ENCODE measurements around the gene TTLL11. TPM values are rescaled to one million over a fixed set of nuclear protein-coding genes. Genes with fewer than 3 reads are reported as not detected.

The TTLL11 gene
- polyA plus RNA-seq, 1 of the 3 experiments (the other 2 are of a cell fraction) = 6.8 TPM

DNA sequence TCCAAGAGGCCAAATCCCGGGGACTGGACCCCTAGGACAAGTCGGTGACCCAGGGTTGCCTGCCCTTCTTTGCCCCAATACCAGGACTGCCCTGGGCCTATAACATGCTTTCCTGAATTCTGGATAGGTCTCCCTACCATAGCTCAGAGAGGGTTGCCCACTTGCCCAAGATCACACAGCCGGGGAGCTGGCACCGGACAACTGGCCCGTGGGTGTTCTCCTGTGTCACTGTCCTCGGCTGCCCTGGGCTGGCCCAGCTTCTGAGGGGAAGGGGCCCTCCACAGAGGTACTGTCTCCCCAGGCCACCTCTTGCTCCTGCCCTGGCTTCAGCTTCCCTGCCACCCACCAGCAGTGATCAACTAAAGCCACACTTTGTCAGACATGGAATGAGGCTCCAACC, 28.8 kb upstream of the TTLL11 start:
- WGBS (ENCODE audit: low lambda C conversion rate) = 78% methylated on average over 6 of the region's 6 CpGs
- TF ChIP-seq FOXM1 (IDR thresholded peaks at IDR 0.05; ENCODE audit: low read depth) (no peak), ELF1 (IDR thresholded peaks at IDR 0.05) (no peak)
- TF ChIP-seq, protein P1, sequence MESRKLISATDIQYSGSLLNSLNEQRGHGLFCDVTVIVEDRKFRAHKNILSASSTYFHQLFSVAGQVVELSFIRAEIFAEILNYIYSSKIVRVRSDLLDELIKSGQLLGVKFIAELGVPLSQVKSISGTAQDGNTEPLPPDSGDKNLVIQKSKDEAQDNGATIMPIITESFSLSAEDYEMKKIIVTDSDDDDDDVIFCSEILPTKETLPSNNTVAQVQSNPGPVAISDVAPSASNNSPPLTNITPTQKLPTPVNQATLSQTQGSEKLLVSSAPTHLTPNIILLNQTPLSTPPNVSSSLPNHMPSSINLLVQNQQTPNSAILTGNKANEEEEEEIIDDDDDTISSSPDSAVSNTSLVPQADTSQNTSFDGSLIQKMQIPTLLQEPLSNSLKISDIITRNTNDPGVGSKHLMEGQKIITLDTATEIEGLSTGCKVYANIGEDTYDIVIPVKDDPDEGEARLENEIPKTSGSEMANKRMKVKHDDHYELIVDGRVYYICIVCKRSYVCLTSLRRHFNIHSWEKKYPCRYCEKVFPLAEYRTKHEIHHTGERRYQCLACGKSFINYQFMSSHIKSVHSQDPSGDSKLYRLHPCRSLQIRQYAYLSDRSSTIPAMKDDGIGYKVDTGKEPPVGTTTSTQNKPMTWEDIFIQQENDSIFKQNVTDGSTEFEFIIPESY (IDR thresholded peaks at IDR 0.05; ENCODE audit: borderline replicate concordance, low read depth) = no peak
- Histone ChIP-seq H3F3A (replicated peaks; ENCODE audit: insufficient read depth) (no peaks in the 10 kb centered on the region), H3K9ac (no peak overlapping the region), H3K79me2 (ENCODE audit: insufficient read depth) (no peaks in the 10 kb centered on the region), H4K20me1 (ENCODE audit: insufficient read depth) (no peaks in the 10 kb centered on the region), H3K27me3 (ENCODE audit: insufficient read depth) (no peaks in the 10 kb centered on the region), H2AFZ (ENCODE audit: low read depth) (no peak overlapping the region), H3K27ac (ENCODE audit: low read depth in 2 of 2, low read length in 1 of 2) (no peak overlapping the region), H3K36me3 (replicated peaks in 1 of 2; ENCODE audit: control insufficient read depth in 1 of 2, insufficient read depth in 2 of 2, low read length in 1 of 2) (no peaks in the 10 kb centered on the region), H3K9me3 (no peaks in the 10 kb centered on the region), H3K4me3 (ENCODE audit: low read depth in 2 of 2, low read length in 1 of 2) (no peak overlapping the region), H3K9me2 (no peaks in the 10 kb centered on the region), H3K4me1 (ENCODE audit: control insufficient read depth in 1 of 2, insufficient read depth in 2 of 2, low read depth in 1 of 2, low read length in 1 of 2) (peaks cover 6 to 8% of the 10 kb centered on the region in 2 experiments; a peak in 2 of 4 replicates), H3K4me2 (no peak overlapping the region)
- ChIA-PET POLR2A (no interaction called here), CTCF (interaction anchor here (0.6 to 15.3 kb wide), 21 partner anchors 8 to 576 kb away, joined by 3 to 528 read pairs (median 11); partner anchors contain the start of genes MORN5, NDUFA8 and TTLL11)
- DNase-seq = no peak

GRCh38 chr9:122121391-122121790, 28.3 kb upstream of the TTLL11 start:
- Histone ChIP-seq H2AFZ (ENCODE audit: low read depth) (no peak overlapping the region), H3F3A (replicated peaks; ENCODE audit: insufficient read depth) (no peaks in the 10 kb centered on the region), H4K20me1 (ENCODE audit: insufficient read depth) (no peaks in the 10 kb centered on the region), H3K27me3 (ENCODE audit: insufficient read depth) (no peaks in the 10 kb centered on the region), H3K4me3 (ENCODE audit: low read depth in 2 of 2, low read length in 1 of 2) (no peak overlapping the region), H3K27ac (ENCODE audit: low read depth in 2 of 2, low read length in 1 of 2) (no peak overlapping the region), H3K79me2 (ENCODE audit: insufficient read depth) (no peaks in the 10 kb centered on the region), H3K4me1 (ENCODE audit: control insufficient read depth in 1 of 2, insufficient read depth in 2 of 2, low read depth in 1 of 2, low read length in 1 of 2) (peaks cover 6 to 7% of the 10 kb centered on the region in 2 experiments; a peak in 2 of 4 replicates), H3K9me2 (no peaks in the 10 kb centered on the region), H3K36me3 (replicated peaks in 1 of 2; ENCODE audit: control insufficient read depth in 1 of 2, insufficient read depth in 2 of 2, low read length in 1 of 2) (no peaks in the 10 kb centered on the region), H3K4me2 (no peak overlapping the region), H3K9ac (no peak overlapping the region), H3K9me3 (no peaks in the 10 kb centered on the region)
- ChIA-PET POLR2A (no interaction called here), CTCF (interaction anchor here (0.6 to 15.3 kb wide), 14 partner anchors 11 to 575 kb away, joined by 3 to 528 read pairs (median 28); partner anchors contain the start of genes MORN5, NDUFA8 and TTLL11)
- WGBS (ENCODE audit: low lambda C conversion rate) = 100% methylated on average over 3 of the region's 10 CpGs
- TF ChIP-seq TAF1 (IDR thresholded peaks at IDR 0.05; ENCODE audit: borderline replicate concordance, low read depth, low read length) (no peak), MEF2A (IDR thresholded peaks at IDR 0.05; ENCODE audit: borderline replicate concordance, low read depth) (no peak), GATA2 (CRISPR knock-in tag; IDR thresholded peaks at IDR 0.05) (no peak), FOXM1 (IDR thresholded peaks at IDR 0.05; ENCODE audit: low read depth) (no peak), ELF1 (IDR thresholded peaks at IDR 0.05) (no peak), NRF1 (IDR thresholded peaks at IDR 0.05; ENCODE audit: low read depth, low read length) (no peak), RAD21 (IDR thresholded peaks at IDR 0.05; ENCODE audit: low read length) (no peak), FOXJ3 (CRISPR knock-in tag; IDR thresholded peaks at IDR 0.05) (no peak), RXRA (IDR thresholded peaks at IDR 0.05; ENCODE audit: borderline replicate concordance, low read depth) (no peak), YY1 (IDR thresholded peaks at IDR 0.05; ENCODE audit: low read depth) (no peak)
- TF ChIP-seq, protein P1 (IDR thresholded peaks at IDR 0.05; ENCODE audit: borderline replicate concordance, low read depth) = no peak
- DNase-seq = no peak

Measured in SK-N-SH (cell line).